DMS53 (cell line): ENCODE data around the gene RET.

Source experiments
- DNase-seq: peaks from one replicate; lab custom pipeline; 2025; lab: John Stamatoyannopoulos, UW

RET gene

GRCh38 chr10:43076876-43077420 lies at the start of gene RET:
TSS of gene RET (plus strand) at chr10:43077069. CDS start at chr10:43077259, 190 bp downstream.
- peak; percentile 86 for DNase-seq

- DNase-seq, result no peak
Observed at GRCh38 chr10:43027331-43027955, 49.4 kb upstream of the RET start.

- DNase-seq, result no peak
Observed at GRCh38 chr10:43028143-43028542, 48.7 kb upstream of the RET start.

- no peak for DNase-seq
Observed at GRCh38 chr10:43029043-43029442, 47.8 kb upstream of the RET start.

GRCh38 chr10:43032613-43033012 lies 44.3 kb upstream of the RET start:
- no peak for DNase-seq

GRCh38 chr10:43035800-43036199 lies 41.1 kb upstream of the RET start:
- no peak for DNase-seq

GRCh38 chr10:43036481-43037428 lies 40.1 kb upstream of the RET start:
- DNase-seq, result no peak

- DNase-seq, result no peak
Observed at GRCh38 chr10:43037440-43037839, 39.4 kb upstream of the RET start.

GRCh38 chr10:43037942-43038782 lies 38.7 kb upstream of the RET start:
- DNase-seq, result no peak

- no peak for DNase-seq
Observed at GRCh38 chr10:43038783-43039623, 37.9 kb upstream of the RET start.

GRCh38 chr10:43039624-43040481 lies 37.0 kb upstream of the RET start:
- DNase-seq, result no peak

GRCh38 chr10:43040482-43041256 lies 36.2 kb upstream of the RET start:
- no peak for DNase-seq

GRCh38 chr10:43041422-43042342 lies 35.2 kb upstream of the RET start:
- DNase-seq, result no peak

- no peak for DNase-seq
Observed at GRCh38 chr10:43042503-43043341, 34.1 kb upstream of the RET start.

GRCh38 chr10:43043342-43043772 lies 33.5 kb upstream of the RET start:
- no peak for DNase-seq

GRCh38 chr10:43043773-43044447 lies 33.0 kb upstream of the RET start:
- peak; percentile 78 for DNase-seq

GRCh38 chr10:43044448-43044921 lies 32.4 kb upstream of the RET start:
- DNase-seq, result peak; percentile 92
